GM19099 (cell line): ENCODE measurements around the gene TACC3.

Experiments used
- POLR2A ChIP-seq: IDR thresholded peaks from 3 replicates; pipeline ENCODE4 v1.6.1; 2011; ENCODE audit warnings: low read depth; ENCODE audit not compliant: insufficient read length; ENCODE audit errors: extremely low read depth

The TACC3 gene

DNA sequence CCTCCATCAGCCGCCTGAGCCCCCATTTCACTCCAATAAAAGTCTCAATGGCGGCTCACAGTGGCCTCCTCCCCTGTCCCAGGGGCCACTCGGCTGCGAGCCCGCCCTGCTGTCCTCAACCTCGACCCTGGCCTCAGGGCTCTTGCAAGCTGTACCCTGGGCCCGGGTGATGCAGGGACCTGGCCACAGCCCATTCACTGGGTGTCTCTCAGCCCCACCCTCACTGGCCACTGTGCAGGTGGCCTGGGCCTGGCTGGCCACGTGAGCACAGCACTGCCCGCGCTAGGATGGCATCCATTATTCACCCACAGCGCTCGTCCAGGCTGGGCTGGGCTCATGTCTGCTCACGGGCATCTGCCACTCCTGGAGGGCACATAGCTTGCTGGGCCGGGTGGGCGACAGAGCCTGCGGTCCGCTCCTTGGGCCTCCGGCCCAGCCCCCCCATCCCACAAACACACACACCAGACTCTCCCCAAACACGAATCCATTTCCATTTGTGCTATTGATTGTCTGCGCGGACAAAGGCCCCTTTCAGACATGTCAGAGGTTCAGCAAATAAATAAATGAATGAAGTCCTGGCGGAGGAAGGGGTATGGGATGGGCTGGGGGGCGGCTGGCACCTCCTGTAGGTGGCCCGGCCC, 55.3 kb downstream of the TACC3 start:
- TF ChIP-seq POLR2A, result no peak

DNA sequence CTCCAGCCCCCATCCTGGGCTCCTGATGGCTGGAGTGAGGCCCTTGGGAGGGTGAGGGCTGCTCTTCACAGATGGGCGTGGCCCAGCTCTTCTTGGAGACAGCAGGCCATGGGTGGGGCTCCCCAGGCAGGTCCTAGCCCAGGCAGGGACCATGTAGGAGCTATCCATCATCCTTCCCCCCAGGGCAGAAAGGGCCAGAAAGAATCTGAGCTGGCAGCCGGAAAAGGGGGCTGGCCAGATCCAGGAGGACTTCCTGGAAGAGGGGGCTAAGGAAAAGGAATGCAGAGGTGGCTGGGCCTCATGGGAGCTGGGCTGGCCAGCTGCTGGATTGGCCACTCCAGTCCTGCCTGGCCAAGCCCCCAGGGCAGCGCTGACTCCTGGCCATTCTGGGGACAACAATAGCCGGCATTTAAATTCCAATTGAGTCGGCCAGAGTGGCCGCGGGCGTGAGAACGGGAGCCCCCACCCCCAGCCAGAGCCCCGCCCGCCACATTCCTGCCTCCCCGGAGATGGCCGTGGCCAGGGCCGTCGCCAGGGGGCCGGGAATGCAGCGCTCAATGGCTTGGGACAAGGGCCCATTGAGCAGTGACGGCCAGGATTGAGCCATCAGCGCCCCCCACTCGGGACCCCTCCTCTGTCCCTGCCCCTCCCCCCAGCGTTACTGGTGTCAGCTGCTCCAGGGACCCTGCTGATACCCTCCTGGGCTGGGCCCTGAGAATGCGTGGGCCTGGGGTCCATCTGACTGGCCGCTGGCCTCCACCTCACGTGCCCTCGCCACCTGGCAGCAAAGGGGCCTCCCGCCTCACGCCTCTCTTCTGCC, 56.7 kb downstream of the TACC3 start:
- no peak for TF ChIP-seq POLR2A

DNA sequence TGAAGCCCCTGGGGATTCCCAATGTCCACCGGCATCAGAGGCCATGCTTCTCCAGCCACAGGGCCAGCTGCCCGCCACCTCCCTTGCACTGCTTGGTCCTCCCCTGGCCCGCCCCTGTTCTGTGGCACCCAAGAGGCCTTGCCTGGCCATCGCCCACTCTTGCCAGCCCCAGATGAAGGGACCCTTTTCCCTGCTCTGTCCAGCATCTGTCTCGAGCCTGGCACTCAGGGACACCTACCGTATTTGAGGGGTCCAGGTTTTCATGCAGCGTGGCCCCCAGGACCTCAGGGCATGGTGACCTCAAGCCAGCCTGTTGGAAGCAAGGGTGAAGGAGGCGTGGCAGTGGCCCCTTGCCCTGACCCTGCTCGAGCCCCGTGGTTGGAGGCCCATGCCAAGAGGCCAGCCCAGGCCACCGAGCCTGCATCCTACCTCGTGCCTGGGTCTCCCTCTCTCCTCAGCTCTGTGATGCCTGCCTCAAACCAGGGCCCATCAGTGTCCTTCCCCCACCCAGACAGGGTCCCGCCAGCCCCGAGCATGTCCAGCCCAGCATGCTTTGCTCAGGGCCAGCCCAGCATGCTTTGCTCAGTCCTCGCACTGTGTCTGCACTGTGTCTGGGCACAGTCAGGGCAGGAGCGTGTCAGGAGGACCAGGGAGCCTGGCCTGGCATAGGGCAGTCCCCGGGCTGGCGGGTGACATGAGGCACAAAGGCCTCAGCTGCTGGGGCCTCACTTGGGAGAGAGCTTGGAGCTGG, 57.5 kb downstream of the TACC3 start:
- no peak for TF ChIP-seq POLR2A

DNA sequence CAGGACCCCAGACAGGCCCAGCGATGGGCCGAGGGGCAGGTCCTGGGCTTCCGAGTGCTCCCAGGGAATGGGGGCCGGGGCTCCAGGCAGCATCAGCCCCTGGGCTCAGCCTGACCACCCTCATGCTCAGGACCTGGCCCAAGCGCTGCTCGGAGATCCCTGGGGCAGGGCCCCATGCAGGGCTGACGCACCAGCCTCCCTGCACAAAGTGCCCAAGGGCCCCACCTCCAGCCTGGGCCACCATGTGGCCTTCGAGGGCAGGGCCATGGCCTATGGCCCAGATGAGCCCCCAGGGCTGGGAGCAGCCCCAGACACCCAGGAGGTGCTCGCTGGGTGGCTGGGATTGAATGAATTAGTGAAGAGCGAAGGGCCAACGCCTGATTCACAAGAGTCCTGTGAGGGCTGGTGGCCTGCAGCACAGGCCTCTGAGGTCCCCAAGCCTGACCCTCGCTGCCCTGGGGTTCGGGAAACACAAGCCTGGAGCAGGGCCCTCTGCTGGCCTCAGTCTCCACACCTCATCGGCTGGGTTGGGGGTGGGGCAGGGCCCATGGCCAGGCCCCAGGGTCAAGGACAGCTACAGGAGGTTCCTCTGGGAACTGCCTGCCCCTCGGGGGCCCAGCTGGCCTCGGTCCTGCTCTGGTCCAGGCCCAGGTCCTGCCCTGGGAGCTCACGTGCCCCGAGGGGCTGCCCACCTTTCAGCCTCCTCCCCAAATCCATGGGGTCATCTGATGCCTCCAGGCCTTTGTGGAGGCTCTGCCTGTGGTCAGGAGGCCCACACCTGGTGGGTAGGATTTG, 58.5 kb downstream of the TACC3 start:
- no peak for TF ChIP-seq POLR2A

DNA sequence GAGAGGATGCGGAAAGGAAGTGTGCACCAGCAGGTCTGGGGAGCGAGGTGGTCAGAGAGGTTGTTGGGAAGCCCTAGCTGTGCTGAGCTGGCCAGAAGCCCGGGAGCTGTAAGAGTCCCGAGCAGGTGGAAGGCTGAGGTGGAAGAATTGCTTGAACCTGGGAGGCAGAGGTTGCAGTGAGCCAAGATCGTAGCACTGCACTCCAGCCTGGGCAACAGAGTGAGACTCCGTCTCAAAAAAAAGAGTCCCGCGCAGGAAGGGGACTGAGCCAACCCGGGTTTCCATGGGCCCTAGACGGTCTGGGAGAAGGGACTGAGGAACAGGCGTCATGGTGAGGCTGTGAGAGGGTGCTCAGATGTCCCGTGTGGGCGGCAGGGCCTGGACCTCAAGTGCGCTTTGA, 59.1 kb downstream of the TACC3 start:
- TF ChIP-seq POLR2A, result no peak

DNA sequence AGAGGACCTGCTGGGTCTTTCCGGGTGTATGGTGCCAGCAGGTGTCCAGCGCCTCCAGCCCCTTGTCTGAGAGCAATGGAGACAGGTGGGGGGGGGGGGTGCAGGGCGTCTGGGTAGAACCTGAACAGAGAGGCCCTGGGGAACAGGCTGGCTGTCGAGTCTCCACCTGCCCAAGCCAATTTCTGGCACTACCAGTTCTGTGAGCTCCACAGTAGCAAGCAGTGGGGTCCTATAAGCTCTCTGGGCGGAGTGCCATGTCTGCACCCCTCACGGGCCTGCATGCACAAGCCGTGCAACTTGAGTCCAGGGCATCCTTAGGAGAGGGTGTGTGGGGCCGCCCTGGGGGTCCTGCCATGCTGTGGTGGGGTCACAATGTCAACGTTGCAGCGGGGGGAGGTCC, 61.7 kb downstream of the TACC3 start:
- TF ChIP-seq POLR2A, result no peak

DNA sequence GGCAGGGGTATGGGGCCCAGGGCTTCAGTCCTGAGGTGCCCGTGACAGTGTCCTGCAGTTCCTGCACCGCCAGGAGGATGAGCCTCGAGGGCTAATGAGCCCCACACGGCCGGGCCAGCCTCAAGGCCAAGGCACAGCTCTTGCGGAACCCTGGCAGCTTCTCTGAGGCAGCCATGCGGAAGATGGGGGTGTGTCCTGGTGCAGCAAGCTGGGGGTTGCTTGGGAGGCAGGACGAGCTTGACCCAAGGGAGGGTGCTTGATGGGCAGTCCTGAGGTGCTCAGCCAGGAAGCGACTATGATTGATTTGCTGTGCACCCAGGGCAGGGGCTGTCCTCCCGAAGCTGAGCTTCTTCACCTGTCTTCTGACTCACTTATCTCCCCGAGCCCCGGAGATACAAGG, 62.6 kb downstream of the TACC3 start:
- TF ChIP-seq POLR2A, result no peak

DNA sequence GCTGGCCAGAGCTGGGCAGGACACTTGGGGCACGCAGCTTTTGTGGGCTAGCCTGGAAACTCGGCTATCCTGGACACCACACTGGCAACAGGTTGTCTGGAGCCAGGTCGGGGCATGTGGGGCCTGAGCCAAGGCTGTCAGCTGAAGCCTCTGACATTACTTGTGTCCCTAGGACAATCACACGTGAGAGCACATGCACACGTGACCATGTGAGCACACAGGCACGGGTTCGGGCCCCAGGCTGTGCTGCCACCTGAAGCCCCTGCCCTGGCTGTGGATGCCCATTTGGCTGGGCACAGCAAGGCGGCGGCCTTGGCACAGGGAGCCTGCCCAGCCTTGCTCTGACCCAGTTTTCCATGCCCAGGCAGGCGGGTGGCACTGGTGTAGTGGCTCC, 63.1 kb downstream of the TACC3 start:
- no peak for TF ChIP-seq POLR2A

DNA sequence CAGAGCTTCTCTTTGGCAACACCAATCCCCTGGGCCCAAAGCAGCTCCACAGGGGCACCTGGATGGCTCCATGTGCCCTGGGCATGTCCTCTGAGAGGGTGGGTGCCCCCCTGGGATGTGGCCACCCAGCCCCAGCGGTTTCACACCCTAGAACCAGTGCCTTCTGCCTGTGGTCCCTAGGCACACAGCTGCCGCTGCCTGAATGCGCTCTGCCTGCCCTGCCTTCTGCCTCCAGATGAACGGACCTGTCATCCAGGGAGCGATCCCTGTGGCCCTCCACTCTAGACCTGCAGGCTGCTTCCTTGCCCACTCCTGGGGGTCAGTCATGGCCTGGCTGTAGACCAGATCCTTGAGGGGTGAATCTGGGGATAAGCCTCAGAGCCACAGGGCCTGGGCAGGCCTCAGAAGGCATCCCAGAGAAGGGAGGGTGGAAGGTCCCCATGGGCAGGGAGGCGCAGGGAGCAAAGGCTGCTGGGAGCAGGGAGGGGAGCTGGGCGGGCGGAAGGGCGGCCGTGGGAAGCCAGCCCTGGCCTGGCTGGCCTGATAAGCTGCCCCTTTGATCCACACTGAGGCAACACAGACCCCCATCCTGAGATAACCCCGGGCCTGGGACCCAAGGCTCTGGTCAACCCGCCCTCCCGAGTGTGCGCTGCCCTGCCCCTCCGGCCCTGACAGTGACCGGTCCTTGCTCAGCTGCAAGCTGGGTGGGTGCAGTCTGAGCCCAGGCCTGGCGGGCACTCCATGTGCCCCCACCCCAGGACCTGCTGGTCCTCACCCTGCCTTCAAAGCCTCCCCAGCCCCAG, 63.7 kb downstream of the TACC3 start:
- no peak for TF ChIP-seq POLR2A

DNA sequence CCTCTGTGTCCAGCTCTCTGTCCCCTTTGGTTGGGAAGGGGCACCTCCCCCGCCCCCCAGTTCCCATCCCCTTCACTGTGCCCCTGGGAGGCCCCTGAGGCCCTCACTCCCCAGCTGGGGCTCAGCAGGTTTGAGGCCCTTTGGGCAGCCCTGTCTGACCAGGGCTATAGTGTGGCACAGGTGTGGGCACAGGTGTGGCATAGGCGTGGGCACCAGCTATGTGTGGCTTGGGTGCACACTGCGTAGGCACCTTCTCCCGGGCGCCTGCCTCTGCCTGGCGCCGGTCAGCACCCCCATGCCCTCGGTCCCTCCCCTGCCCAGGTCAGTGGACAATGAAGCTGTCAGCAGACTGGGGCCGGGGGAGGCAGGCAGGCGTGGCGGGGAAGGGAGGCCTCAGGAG, 64.3 kb downstream of the TACC3 start:
- TF ChIP-seq POLR2A, result no peak

DNA sequence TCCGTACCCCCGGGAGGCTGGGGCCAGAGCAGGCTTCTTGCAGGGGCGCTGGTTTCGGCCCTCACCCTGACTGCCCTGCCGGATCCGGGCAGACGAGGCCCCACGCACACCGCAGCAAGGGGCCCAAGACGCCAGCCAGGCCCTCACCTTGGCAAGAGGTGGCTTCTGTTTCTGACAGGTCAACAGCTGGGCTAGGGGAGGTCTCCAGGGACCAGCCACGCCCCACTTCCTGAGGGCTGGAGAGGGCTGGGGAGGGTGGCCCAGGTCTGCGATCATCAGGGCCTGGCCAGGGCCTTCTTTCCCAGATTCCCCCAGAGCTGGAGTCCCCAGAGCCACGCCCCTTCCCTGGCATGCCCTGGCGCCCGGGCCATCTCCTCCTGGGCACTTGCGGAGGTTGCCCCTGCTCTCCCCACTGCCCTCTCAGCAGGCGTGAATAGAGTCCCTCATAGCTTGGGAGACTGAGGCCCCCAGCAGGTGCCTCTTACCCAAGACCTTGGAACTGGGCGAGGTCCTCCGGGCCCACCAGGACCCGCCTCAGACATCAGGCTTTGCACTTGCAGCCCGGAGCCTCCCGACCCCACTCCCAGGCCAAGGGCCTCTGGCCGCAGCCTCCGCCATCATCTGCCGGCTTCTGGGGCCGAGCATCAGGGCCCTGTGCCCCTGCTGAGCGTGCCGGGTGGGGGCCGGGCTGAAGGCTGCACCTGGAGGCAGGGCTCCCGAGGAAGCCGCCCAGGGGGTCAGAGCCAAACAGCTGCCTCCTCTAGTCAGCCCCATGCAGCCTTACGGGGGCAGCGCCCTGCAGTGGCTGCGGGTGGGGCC, 65.4 kb downstream of the TACC3 start:
- no peak for TF ChIP-seq POLR2A

DNA sequence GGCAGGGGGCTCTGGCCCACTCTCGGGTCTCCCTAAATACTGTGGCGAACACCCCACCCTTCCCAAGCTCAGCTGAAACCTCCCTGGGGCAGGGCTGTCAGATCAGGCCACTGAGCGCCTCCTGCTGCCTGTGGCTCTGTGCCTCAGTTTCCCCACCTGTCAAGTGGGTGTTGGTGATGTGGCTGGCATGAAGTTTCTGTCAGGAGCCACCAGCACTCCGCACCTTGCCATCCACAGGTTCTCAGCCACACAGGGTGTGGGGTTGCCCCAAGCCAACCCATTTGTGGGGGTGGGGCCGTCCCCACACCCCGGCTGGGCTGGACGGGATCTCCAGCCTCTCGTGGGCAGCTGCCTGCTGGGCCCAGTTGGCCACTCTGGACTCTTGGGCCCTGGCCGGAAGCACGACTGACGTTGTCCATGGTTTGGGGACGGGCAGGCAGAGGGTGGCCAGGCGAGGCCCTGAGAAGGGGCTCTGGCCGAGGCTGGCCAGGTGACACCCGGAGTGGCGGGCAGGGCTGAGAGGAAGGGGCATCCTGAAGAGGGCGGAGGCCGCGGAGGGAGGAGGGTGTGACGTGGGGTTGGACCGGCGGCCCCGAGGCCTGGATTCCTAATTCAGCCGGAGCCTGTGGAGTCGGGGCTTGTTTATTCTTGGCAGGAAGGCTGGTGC, 66.2 kb downstream of the TACC3 start:
- TF ChIP-seq POLR2A, result no peak
